Right lobe of liver (tissue), 6 donors: ENCODE measurements around the gene NRCAM. TPM values are rescaled to one million over a fixed set of nuclear protein-coding genes. Genes with fewer than 3 reads are reported as not detected.

Experiments
- ATAC-seq, 4 donors: fragments of 200-7000 bp; cut with Tn5 transposase; one replicate each; pipeline ENCODE4 v1.9.1; 2020; ENCODE audit warnings: mild to moderate bottlenecking in 4 of 4, moderate library complexity in 4 of 4
- DNase-seq, 3 donors: peaks; one replicate each; pipeline ENCODE4 v3.0.0-alpha.2; 2020
- H3K27ac ChIP-seq, 3 donors: fragments of 200-600 bp; one replicate each; pipeline ENCODE4 v1.8.0; 2022
- H3K27me3 ChIP-seq, 2 donors: fragments of 200-600 bp; one replicate each; pipeline ENCODE4 v1.8.0; 2022
- H3K36me3 ChIP-seq, 4 donors: fragments of 200-600 bp; sonication (generic) in 1 of 4; one replicate each; pipeline versions ENCODE4 v1.5.1 to v1.8.0; 2017 to 2022; ENCODE audit warnings: control low read depth in 1 of 4
- H3K4me1 ChIP-seq, 4 donors: fragments of 200-600 bp; sonication (generic) in 1 of 4; one replicate each; pipeline versions ENCODE4 v1.5.1 to v1.8.0; 2017 to 2022; ENCODE audit warnings: control low read depth in 1 of 4
- H3K4me3 ChIP-seq, 3 donors: fragments of 200-600 bp; one replicate each; pipeline ENCODE4 v1.8.0; 2022
- H3K9me3 ChIP-seq, 4 donors: fragments of 200-600 bp; sonication (generic) in 1 of 4; one replicate each; pipeline versions ENCODE4 v1.5.1 to v1.8.0; 2017 to 2022; ENCODE audit warnings: control low read depth in 1 of 4
- POLR2A ChIP-seq: fragments of 450-650 bp; IDR thresholded peaks from one replicate; pipeline ENCODE4 v1.6.1; 2017; ENCODE audit warnings: antibody characterized with exemption, mild to moderate bottlenecking
- WGBS: methylation state at CpG from one replicate; pipeline ENCODE4 v1.1.6; 2018; ENCODE audit warnings: low coverage, low lambda C conversion rate; ENCODE audit not compliant: insufficient coverage; ENCODE audit errors: missing lambda C conversion rate; 5-methylcytosine and 5-hydroxymethylcytosine counted together
- intact Hi-C, 2 donors: fragments of 100-400 bp; cut with DNase I; formaldehyde crosslinking; loops; one replicate each; pipeline versions ENCODE4 v1.11.2 to v1.14.1; 2022
- total RNA-seq, 6 experiments: library from RNA; depleted of rRNA in 2 of 6; stranded (reverse); fragments of >200 nt in 2 of 6; fragmentation: NEBNext Ultra II Directional in 3 of 6; extraction: Animal tissue kit (Norgen Biotek cat#: 25700) in 3 of 6; gene quantifications; one replicate each; pipeline versions ENCODE4 v1.1.0 to v1.2.4, GENCODE V29; 2016 to 2023
- TF ChIP-seq, protein P1 (sequence below), 4 donors: fragments of 200-600 bp in 3 of 4; fragments of 450-650 bp in 1 of 4; IDR thresholded peaks; one replicate each; pipeline versions ENCODE4 v1.5.1 to v1.8.0; 2016 to 2022; ENCODE audit warnings: antibody characterized with exemption in 4 of 4, mild to moderate bottlenecking in 2 of 4
- donor health status: DM: no; HTN: yes; CAD: no.
- donor health status: DM: no; HTN: no; CAD: no.
- donor health status: DM: no; HTN: no; CAD: no.
- donor health status: DM: no; HTN: yes; CAD: no.
- donor health status: DM: no; HTN: yes; CAD: no.

NRCAM gene
- total RNA-seq, 6 experiments from 2014 or later, result 0.16 to 1.9 (median 0.27) TPM

DNA sequence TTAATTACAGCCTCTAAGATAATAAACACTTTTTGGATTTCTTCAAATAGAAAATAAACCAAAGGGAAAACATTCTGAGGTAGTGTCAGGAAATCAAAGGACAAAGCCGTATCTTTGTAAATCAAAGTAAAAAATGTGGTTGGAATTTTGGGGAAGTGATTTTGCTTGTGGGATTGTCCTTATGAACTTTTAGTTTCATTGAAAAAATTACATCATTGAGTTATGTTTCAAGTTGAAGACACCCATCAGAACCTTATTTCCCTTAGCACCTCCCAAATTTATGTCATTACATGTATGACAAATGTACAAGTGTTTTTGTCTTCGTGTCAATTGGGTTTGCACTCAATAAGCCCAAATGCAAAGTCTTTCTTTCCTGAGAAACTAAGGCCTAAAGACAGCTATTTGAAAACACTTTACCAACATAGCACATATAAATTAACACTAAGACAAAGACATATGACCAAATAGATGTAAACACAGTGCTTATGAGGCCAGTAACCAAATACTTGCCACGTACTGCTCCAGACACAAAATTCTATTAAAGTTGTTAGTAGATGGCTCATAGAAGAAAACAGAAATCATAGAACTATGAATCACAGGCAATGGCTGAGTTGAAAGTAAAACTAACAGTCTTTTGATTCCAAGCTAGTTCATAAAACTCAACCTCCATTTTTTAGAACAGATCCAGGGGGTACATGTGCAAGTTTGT is 299.2 kb downstream of the NRCAM start:
- ATAC-seq, result no peak
- Histone ChIP-seq H3K27me3 (no peaks in the 10 kb centered on the region), H3K9me3 (no peaks in the 10 kb centered on the region), H3K27ac (no peak overlapping the region), H3K4me3 (no peak overlapping the region), H3K36me3 (no peaks in the 10 kb centered on the region), H3K4me1 (no peaks in the 10 kb centered on the region)
- intact Hi-C loops, result no loop called here
- TF ChIP-seq, protein P1, sequence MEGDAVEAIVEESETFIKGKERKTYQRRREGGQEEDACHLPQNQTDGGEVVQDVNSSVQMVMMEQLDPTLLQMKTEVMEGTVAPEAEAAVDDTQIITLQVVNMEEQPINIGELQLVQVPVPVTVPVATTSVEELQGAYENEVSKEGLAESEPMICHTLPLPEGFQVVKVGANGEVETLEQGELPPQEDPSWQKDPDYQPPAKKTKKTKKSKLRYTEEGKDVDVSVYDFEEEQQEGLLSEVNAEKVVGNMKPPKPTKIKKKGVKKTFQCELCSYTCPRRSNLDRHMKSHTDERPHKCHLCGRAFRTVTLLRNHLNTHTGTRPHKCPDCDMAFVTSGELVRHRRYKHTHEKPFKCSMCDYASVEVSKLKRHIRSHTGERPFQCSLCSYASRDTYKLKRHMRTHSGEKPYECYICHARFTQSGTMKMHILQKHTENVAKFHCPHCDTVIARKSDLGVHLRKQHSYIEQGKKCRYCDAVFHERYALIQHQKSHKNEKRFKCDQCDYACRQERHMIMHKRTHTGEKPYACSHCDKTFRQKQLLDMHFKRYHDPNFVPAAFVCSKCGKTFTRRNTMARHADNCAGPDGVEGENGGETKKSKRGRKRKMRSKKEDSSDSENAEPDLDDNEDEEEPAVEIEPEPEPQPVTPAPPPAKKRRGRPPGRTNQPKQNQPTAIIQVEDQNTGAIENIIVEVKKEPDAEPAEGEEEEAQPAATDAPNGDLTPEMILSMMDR (IDR thresholded peaks at IDR 0.05), result no peak
- TF ChIP-seq POLR2A, result no peak
- DNase-seq, result no peak
- 82% methylated on average over 3 of the region's 3 CpGs for WGBS

DNA sequence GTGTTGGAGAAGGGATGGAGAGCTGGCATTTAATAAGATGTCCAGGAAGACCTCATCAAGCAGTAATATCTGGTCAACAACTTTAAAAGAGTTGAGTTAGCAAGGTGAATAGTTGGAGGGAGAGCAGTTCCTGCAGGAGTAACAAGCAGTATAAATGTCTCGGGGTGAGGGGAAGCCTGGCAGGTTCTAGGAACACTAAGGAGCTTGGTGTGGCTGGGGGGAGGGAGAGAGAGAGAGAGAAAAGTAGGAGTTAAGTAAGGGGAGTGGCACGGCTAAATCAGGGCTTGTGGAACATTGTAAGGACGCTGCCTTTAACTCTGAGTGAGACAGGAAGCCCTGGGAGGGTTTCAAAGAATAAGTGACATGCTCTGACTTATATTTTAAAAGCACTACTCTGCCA is 304.0 kb downstream of the NRCAM start:
- DNase-seq (no peak), ATAC-seq (no peak)
- Histone ChIP-seq H3K4me1 (no peaks in the 10 kb centered on the region), H3K9me3 (no peaks in the 10 kb centered on the region), H3K36me3 (no peaks in the 10 kb centered on the region), H3K4me3 (no peak overlapping the region), H3K27me3 (no peaks in the 10 kb centered on the region), H3K27ac (no peak overlapping the region)
- TF ChIP-seq POLR2A, result no peak
- TF ChIP-seq, protein P1 (IDR thresholded peaks at IDR 0.05), result no peak
- intact Hi-C loops, result no loop called here
- WGBS, result 63% methylated on average over 3 of the region's 3 CpGs

DNA sequence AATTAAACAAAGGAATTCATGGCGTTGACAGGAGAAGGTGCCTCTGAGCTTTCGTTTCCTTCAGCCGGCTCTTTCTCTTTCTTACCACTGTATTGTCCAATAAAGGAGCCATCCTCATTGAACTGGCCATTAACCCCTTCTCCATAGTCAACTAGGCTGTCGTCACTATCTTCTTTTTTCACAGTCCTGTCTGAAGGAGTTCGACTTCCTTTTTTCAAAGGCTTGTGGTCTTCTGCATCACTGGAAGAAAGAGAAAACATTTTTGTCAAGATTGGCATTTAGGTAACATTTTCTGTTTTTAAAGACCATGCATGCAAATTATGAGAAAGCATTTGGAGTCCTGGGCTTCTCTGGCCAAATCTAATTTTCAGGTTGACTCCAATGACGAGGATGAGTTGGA is 306.3 kb downstream of the NRCAM start:
- DNase-seq (no peak), ATAC-seq (no peak)
- Histone ChIP-seq H3K27me3 (no peaks in the 10 kb centered on the region), H3K4me1 (no peaks in the 10 kb centered on the region), H3K4me3 (no peak overlapping the region), H3K9me3 (no peaks in the 10 kb centered on the region), H3K27ac (no peak overlapping the region), H3K36me3 (no peaks in the 10 kb centered on the region)
- intact Hi-C loops, result loop anchor here in 1 of 2 donors (5.0 kb wide), 1 partner anchor 258 kb away; the partner anchor contains the start of gene DLD
- TF ChIP-seq, protein P1 (IDR thresholded peaks at IDR 0.05), result no peak
- TF ChIP-seq POLR2A, result no peak
- 65% methylated on average over 6 of the region's 6 CpGs for WGBS

DNA sequence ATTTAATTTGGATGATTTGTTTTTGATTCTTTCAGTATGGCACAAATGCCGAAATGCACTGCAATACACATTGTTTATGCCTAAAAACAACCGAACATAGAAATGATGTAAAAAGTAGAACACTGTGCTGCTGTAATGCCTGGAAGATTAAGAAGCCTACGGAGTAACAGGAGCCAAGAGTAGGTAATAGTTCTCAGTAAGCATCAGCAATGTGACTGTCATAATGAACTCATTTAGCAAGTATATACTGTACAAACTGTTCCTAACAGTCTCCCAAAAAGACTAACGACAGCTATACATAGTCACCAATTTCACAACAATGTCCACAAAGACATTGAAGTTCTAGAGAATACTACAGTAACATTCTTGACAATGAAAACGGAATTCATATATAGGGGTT is 307.1 kb downstream of the NRCAM start:
- TF ChIP-seq, protein P1 (IDR thresholded peaks at IDR 0.05), result no peak
- no peak for TF ChIP-seq POLR2A
- H3K27ac ChIP-seq, result no peak overlapping the region
- H3K36me3 ChIP-seq, result no peaks in the 10 kb centered on the region
- H3K4me1 ChIP-seq, result no peaks in the 10 kb centered on the region
- no peaks in the 10 kb centered on the region for H3K27me3 ChIP-seq
- intact Hi-C loops, result loop anchor here in 1 of 2 donors (5.0 kb wide), 1 partner anchor 257 kb away; the partner anchor contains the start of gene DLD
- ATAC-seq, result no peak
- H3K9me3 ChIP-seq, result no peaks in the 10 kb centered on the region
- no peak for DNase-seq
- H3K4me3 ChIP-seq, result no peak overlapping the region
- WGBS, result 73% methylated on average over 5 of the region's 5 CpGs
